Measurements from ENCODE around the gene RBM26. TPM values are rescaled to one million over a fixed set of nuclear protein-coding genes. Genes with fewer than 3 reads are reported as not detected.
A peak's percentile ranks its signal among the peaks of the same experiment; 100 is the strongest.

Gene RBM26
- total and polyA plus RNA-seq, 7 experiments from 2014 or later, result 15.7 to 136 (median 77.5) TPM

- ChIA-PET CTCF (interaction anchor here (3.6 to 4.0 kb wide), 2 partner anchors 12 to 19 kb away, joined by 18 to 34 read pairs; no protein-coding TSS in a partner anchor), POLR2A (interaction anchor here (3.0 to 3.5 kb wide), 2 partner anchors 11 kb away, joined by 26 to 82 read pairs; no protein-coding TSS in a partner anchor)
- H3K27me3 Mint-ChIP-seq, result no peaks in the 10 kb centered on the region
- peak overlapping the region; percentile 93 for H3K4me3 ChIP-seq (ENCODE audit: low read length)
- no peak overlapping the region for H3K4me3 Mint-ChIP-seq
- intact Hi-C loops (cut with micrococcal nuclease), result no loop called here
- H3K9me3 Mint-ChIP-seq, result peaks cover 0 to 3% (median 0%) of the 10 kb centered on the region in 11 donors
- no peaks in the 10 kb centered on the region for H3K9me3 ChIP-seq (ENCODE audit: control insufficient read depth in 2 of 3, low read length in 3 of 3)
- peaks cover 41 to 44% of the 10 kb centered on the region in 2 donors for H3K4me1 ChIP-seq (ENCODE audit: control insufficient read depth in 2 of 2, insufficient read depth in 2 of 2, low read length in 2 of 2)
- peak overlapping the region; percentile 91 for H3K27ac ChIP-seq (ENCODE audit: low read depth, low read length)
- peaks cover 0 to 7% (median 0%) of the 10 kb centered on the region in 3 experiments for H3K36me3 ChIP-seq (ENCODE audit: control insufficient read depth in 2 of 3, insufficient read depth in 3 of 3, low read length in 3 of 3)
- no peak overlapping the region for H3K27ac Mint-ChIP-seq
- peaks cover 0 to 20% (median 3%) of the 10 kb centered on the region in 5 donors for H3K36me3 Mint-ChIP-seq
- ATAC-seq (no peak), DNase-seq (no peak)
- no peaks in the 10 kb centered on the region for H3K27me3 ChIP-seq (ENCODE audit: control insufficient read depth in 2 of 2, insufficient read depth in 2 of 2, low read length in 2 of 2)
- H3K4me1 Mint-ChIP-seq, result peaks cover 25 to 55% (median 44%) of the 10 kb centered on the region in 7 donors
Observed at GRCh38 chr13:79404361-79404760, 1.7 kb downstream of the RBM26 start.

GRCh38 chr13:79403113-79403512 is 2.9 kb downstream of the RBM26 start:
- H3K9me3 Mint-ChIP-seq, result peaks cover 0 to 3% (median 0%) of the 10 kb centered on the region in 11 donors
- no peak overlapping the region for H3K4me3 Mint-ChIP-seq
- H3K27ac Mint-ChIP-seq, result peak overlapping the region in 4 of 9 donors; percentile 45 to 88 (median 76)
- intact Hi-C loops (cut with micrococcal nuclease), result no loop called here
- Histone ChIP-seq H3K9me3 (ENCODE audit: control insufficient read depth in 2 of 3, low read length in 3 of 3) (no peaks in the 10 kb centered on the region), H3K36me3 (ENCODE audit: control insufficient read depth in 2 of 3, insufficient read depth in 3 of 3, low read length in 3 of 3) (peaks cover 0 to 7% (median 0%) of the 10 kb centered on the region in 3 experiments), H3K27ac (ENCODE audit: low read depth, low read length) (peak overlapping the region; percentile 91), H3K27me3 (ENCODE audit: control insufficient read depth in 2 of 2, insufficient read depth in 2 of 2, low read length in 2 of 2) (no peaks in the 10 kb centered on the region), H3K4me1 (ENCODE audit: control insufficient read depth in 2 of 2, insufficient read depth in 2 of 2, low read length in 2 of 2) (peaks cover 44% of the 10 kb centered on the region in 2 donors), H3K4me3 (ENCODE audit: low read length) (peak overlapping the region; percentile 93)
- POLR2A ChIA-PET, result interaction anchor here (3.0 kb wide), 1 partner anchor 10 kb away, joined by 26 read pairs; no protein-coding TSS in a partner anchor
- H3K36me3 Mint-ChIP-seq, result peaks cover 0 to 28% (median 7%) of the 10 kb centered on the region in 5 donors
- no peaks in the 10 kb centered on the region for H3K27me3 Mint-ChIP-seq
- DNase-seq (no peak), ATAC-seq (no peak)
- peaks cover 17 to 56% (median 54%) of the 10 kb centered on the region in 7 donors for H3K4me1 Mint-ChIP-seq
- CTCF ChIA-PET, result interaction anchor here (0.6 to 4.0 kb wide), 3 partner anchors 10 to 87 kb away, joined by 3 to 34 read pairs (median 6); no protein-coding TSS in a partner anchor

- H3K4me3 ChIP-seq (ENCODE audit: low read length), result no peak overlapping the region
- Mint-ChIP-seq H3K4me3 (no peak overlapping the region), H3K9me3 (peaks cover 0 to 3% (median 0%) of the 10 kb centered on the region in 11 donors), H3K4me1 (peaks cover 13 to 56% (median 51%) of the 10 kb centered on the region in 7 donors), H3K36me3 (peaks cover 0 to 27% (median 7%) of the 10 kb centered on the region in 5 donors), H3K27ac (peak overlapping the region in 6 of 9 donors; percentile 26 to 89 (median 78)), H3K27me3 (no peaks in the 10 kb centered on the region)
- CTCF ChIA-PET, result interaction anchor here (0.6 to 4.0 kb wide), 3 partner anchors 10 to 88 kb away, joined by 3 to 34 read pairs (median 6); no protein-coding TSS in a partner anchor
- H3K9me3 ChIP-seq (ENCODE audit: control insufficient read depth in 2 of 3, low read length in 3 of 3), result no peaks in the 10 kb centered on the region
- H3K36me3 ChIP-seq (ENCODE audit: control insufficient read depth in 2 of 3, insufficient read depth in 3 of 3, low read length in 3 of 3), result peaks cover 0 to 7% (median 0%) of the 10 kb centered on the region in 3 experiments
- intact Hi-C loops (cut with micrococcal nuclease), result no loop called here
- peak overlapping the region; percentile 91 for H3K27ac ChIP-seq (ENCODE audit: low read depth, low read length)
- peaks cover 44 to 45% of the 10 kb centered on the region in 2 donors for H3K4me1 ChIP-seq (ENCODE audit: control insufficient read depth in 2 of 2, insufficient read depth in 2 of 2, low read length in 2 of 2)
- DNase-seq, result no peak
- no peak for ATAC-seq
- H3K27me3 ChIP-seq (ENCODE audit: control insufficient read depth in 2 of 2, insufficient read depth in 2 of 2, low read length in 2 of 2), result no peaks in the 10 kb centered on the region
- POLR2A ChIA-PET, result interaction anchor here (3.0 kb wide), 1 partner anchor 9 kb away, joined by 26 read pairs; no protein-coding TSS in a partner anchor
Observed at GRCh38 chr13:79402679-79403078, 3.4 kb downstream of the RBM26 start.

- Histone ChIP-seq H3K27ac (ENCODE audit: low read depth, low read length) (peak overlapping the region; percentile 91), H3K4me1 (ENCODE audit: control insufficient read depth in 2 of 2, insufficient read depth in 2 of 2, low read length in 2 of 2) (peaks cover 43 to 44% of the 10 kb centered on the region in 2 donors), H3K27me3 (ENCODE audit: control insufficient read depth in 2 of 2, insufficient read depth in 2 of 2, low read length in 2 of 2) (no peaks in the 10 kb centered on the region), H3K9me3 (ENCODE audit: control insufficient read depth in 2 of 3, low read length in 3 of 3) (no peaks in the 10 kb centered on the region), H3K36me3 (ENCODE audit: control insufficient read depth in 2 of 3, insufficient read depth in 3 of 3, low read length in 3 of 3) (peaks cover 0 to 7% (median 0%) of the 10 kb centered on the region in 3 experiments), H3K4me3 (ENCODE audit: low read length) (no peak overlapping the region)
- ATAC-seq (no peak), DNase-seq (peak in 1 of 9 donors; percentile 9)
- Mint-ChIP-seq H3K4me1 (peaks cover 10 to 51% (median 47%) of the 10 kb centered on the region in 7 donors), H3K36me3 (peaks cover 0 to 29% (median 7%) of the 10 kb centered on the region in 5 donors), H3K4me3 (peak overlapping the region in 6 of 10 donors; percentile 20 to 62 (median 58)), H3K9me3 (peaks cover 0 to 3% (median 0%) of the 10 kb centered on the region in 11 donors), H3K27ac (peak overlapping the region in 8 of 9 donors; percentile 26 to 89 (median 78)), H3K27me3 (no peaks in the 10 kb centered on the region)
- ChIA-PET POLR2A (interaction anchor here (1.0 to 3.0 kb wide), 2 partner anchors 9 to 79 kb away, joined by 3 to 26 read pairs; no protein-coding TSS in a partner anchor), CTCF (interaction anchor here (0.7 to 1.4 kb wide), 3 partner anchors 8 to 38 kb away, joined by 3 to 4 read pairs (median 4); no protein-coding TSS in a partner anchor)
- intact Hi-C loops (cut with micrococcal nuclease), result no loop called here
Observed at GRCh38 chr13:79402074-79402635, 3.9 kb downstream of the RBM26 start.

- Mint-ChIP-seq H3K4me3 (peak overlapping the region in 8 of 10 donors; percentile 20 to 70 (median 58)), H3K27me3 (no peaks in the 10 kb centered on the region), H3K27ac (peak overlapping the region in 7 of 9 donors; percentile 12 to 80 (median 68)), H3K9me3 (peaks cover 0 to 4% (median 0%) of the 10 kb centered on the region in 11 donors), H3K36me3 (peaks cover 0 to 35% (median 10%) of the 10 kb centered on the region in 5 donors), H3K4me1 (peaks cover 7 to 44% (median 42%) of the 10 kb centered on the region in 7 donors)
- Histone ChIP-seq H3K9me3 (ENCODE audit: control insufficient read depth in 2 of 3, low read length in 3 of 3) (no peaks in the 10 kb centered on the region), H3K36me3 (ENCODE audit: control insufficient read depth in 2 of 3, insufficient read depth in 3 of 3, low read length in 3 of 3) (peaks cover 0 to 12% (median 0%) of the 10 kb centered on the region in 3 experiments), H3K4me3 (ENCODE audit: low read length) (no peak overlapping the region), H3K27me3 (ENCODE audit: control insufficient read depth in 2 of 2, insufficient read depth in 2 of 2, low read length in 2 of 2) (no peaks in the 10 kb centered on the region), H3K27ac (ENCODE audit: low read depth, low read length) (peak overlapping the region; percentile 91), H3K4me1 (ENCODE audit: control insufficient read depth in 2 of 2, insufficient read depth in 2 of 2, low read length in 2 of 2) (peaks cover 36 to 37% of the 10 kb centered on the region in 2 donors)
- ChIA-PET POLR2A (interaction anchor here (1.0 to 3.0 kb wide), 2 partner anchors 8 to 80 kb away, joined by 3 to 26 read pairs; no protein-coding TSS in a partner anchor), CTCF (interaction anchor here (0.7 to 1.4 kb wide), 4 partner anchors 8 to 38 kb away, joined by 3 to 4 read pairs (median 4); no protein-coding TSS in a partner anchor)
- no peak for ATAC-seq
- intact Hi-C loops (cut with micrococcal nuclease), result no loop called here
- peak in 2 of 9 donors; percentile 22 to 27 for DNase-seq
Observed at GRCh38 chr13:79401259-79402070, 4.6 kb downstream of the RBM26 start.

- Histone ChIP-seq H3K4me1 (ENCODE audit: control insufficient read depth in 2 of 2, insufficient read depth in 2 of 2, low read length in 2 of 2) (peaks cover 37 to 51% of the 10 kb centered on the region in 2 donors), H3K27me3 (ENCODE audit: control insufficient read depth in 2 of 2, insufficient read depth in 2 of 2, low read length in 2 of 2) (no peaks in the 10 kb centered on the region), H3K27ac (ENCODE audit: low read depth, low read length) (no peak overlapping the region), H3K4me3 (ENCODE audit: low read length) (no peak overlapping the region), H3K36me3 (ENCODE audit: control insufficient read depth in 2 of 3, insufficient read depth in 3 of 3, low read length in 3 of 3) (peaks cover 0 to 5% (median 0%) of the 10 kb centered on the region in 3 experiments), H3K9me3 (ENCODE audit: control insufficient read depth in 2 of 3, low read length in 3 of 3) (no peaks in the 10 kb centered on the region)
- intact Hi-C loops (cut with micrococcal nuclease), result loop anchor here in 1 of 2 donors (10.0 kb wide), 1 partner anchor 1264 kb away; no protein-coding TSS in a partner anchor
- ChIA-PET CTCF (interaction anchor here (0.7 to 1.7 kb wide), 3 partner anchors 17 to 141 kb away, joined by 3 to 5 read pairs (median 4); no protein-coding TSS in a partner anchor), POLR2A (no interaction called here)
- peaks cover 4 to 54% (median 24%) of the 10 kb centered on the region in 5 donors for H3K36me3 Mint-ChIP-seq
- H3K9me3 Mint-ChIP-seq, result peaks cover 0 to 20% (median 6%) of the 10 kb centered on the region in 11 donors
- peaks cover 31 to 65% (median 61%) of the 10 kb centered on the region in 7 donors for H3K4me1 Mint-ChIP-seq
- DNase-seq (no peak), ATAC-seq (no peak)
- peak overlapping the region in 2 of 10 donors; percentile 19 to 37 for H3K4me3 Mint-ChIP-seq
- H3K27ac Mint-ChIP-seq, result peak overlapping the region in 7 of 9 donors; percentile 24 to 80 (median 68)
- H3K27me3 Mint-ChIP-seq, result no peaks in the 10 kb centered on the region
Observed at GRCh38 chr13:79398915-79399314, 7.1 kb downstream of the RBM26 start.
